GM18502 (cell line): ENCODE data around the gene CHSY1.

ENCODE experiments used
- ATAC-seq: cut with Tn5 transposase; IDR thresholded peaks from one replicate; pipeline ENCODE4 v1.9.1; 2021; ENCODE audit warnings: mild to moderate bottlenecking; ENCODE audit not compliant: unreplicated experiment, poor library complexity

CHSY1 gene

GRCh38 chr15:101269479-101270223, 17.8 kb upstream of the CHSY1 start:
- no peak for ATAC-seq

GRCh38 chr15:101267320-101268104, 15.7 kb upstream of the CHSY1 start:
- ATAC-seq, result no peak

- no peak for ATAC-seq
Measured at GRCh38 chr15:101266787-101267186, 14.9 kb upstream of the CHSY1 start.

- no peak for ATAC-seq
Measured at GRCh38 chr15:101266034-101266433, 14.2 kb upstream of the CHSY1 start.

GRCh38 chr15:101264911-101265641, 13.2 kb upstream of the CHSY1 start:
- no peak for ATAC-seq

- no peak for ATAC-seq
Measured at GRCh38 chr15:101264011-101264410, 12.2 kb upstream of the CHSY1 start.

- ATAC-seq, result no peak
Measured at GRCh38 chr15:101262551-101262950, 10.7 kb upstream of the CHSY1 start.

- no peak for ATAC-seq
Measured at GRCh38 chr15:101258238-101259144, 6.6 kb upstream of the CHSY1 start.

- ATAC-seq, result no peak
Measured at GRCh38 chr15:101256757-101257156, 4.9 kb upstream of the CHSY1 start.

GRCh38 chr15:101255615-101256241, 3.9 kb upstream of the CHSY1 start:
- no peak for ATAC-seq

- no peak for ATAC-seq
Measured at GRCh38 chr15:101255051-101255395, 3.2 kb upstream of the CHSY1 start.

GRCh38 chr15:101254157-101255050, 2.6 kb upstream of the CHSY1 start:
- ATAC-seq, result no peak

- ATAC-seq, result no peak
Measured at GRCh38 chr15:101252836-101253235, 988 bp upstream of the CHSY1 start.

GRCh38 chr15:101250873-101251829, 697 bp downstream of the CHSY1 start:
- peak; percentile 36 for ATAC-seq

GRCh38 chr15:101250341-101250831, 1.5 kb downstream of the CHSY1 start:
- no peak for ATAC-seq

GRCh38 chr15:101248274-101248673, 3.6 kb downstream of the CHSY1 start:
- ATAC-seq, result no peak
